Fibroblast of lung (primary cell): ENCODE data around the gene TRIM46. TPM values are rescaled to one million over a fixed set of nuclear protein-coding genes. Genes with fewer than 3 reads are reported as not detected.

Experiments used
- DNase-seq, 2 donors: peaks; one replicate each; pipeline versions ENCODE4 v3.0.0 to v3.0.0-alpha.2; 2010; ENCODE audit warnings: low read depth in 2 of 2
- H2AFZ ChIP-seq: 2 replicates; pipeline ENCODE4 v1.5.1; 2012; ENCODE audit warnings: low read length, control low read depth, inconsistent platforms
- H3K27ac ChIP-seq: 2 replicates; pipeline ENCODE4 v1.5.1; 2011; ENCODE audit warnings: low read length, control low read depth; ENCODE audit not compliant: insufficient read depth
- H3K27me3 ChIP-seq: 2 replicates; pipeline ENCODE4 v1.5.1; 2011; ENCODE audit warnings: mild to moderate bottlenecking, low read length; ENCODE audit not compliant: control insufficient read depth, insufficient read depth
- H3K36me3 ChIP-seq: 2 replicates; pipeline ENCODE4 v1.5.1; 2011; ENCODE audit warnings: low read length; ENCODE audit not compliant: control insufficient read depth, insufficient read depth
- H3K4me1 ChIP-seq: 2 replicates; pipeline ENCODE4 v1.5.1; 2011; ENCODE audit warnings: low read length; ENCODE audit not compliant: control insufficient read depth, insufficient read depth; ENCODE audit errors: extremely low read depth
- H3K4me2 ChIP-seq: 2 replicates; pipeline ENCODE4 v1.5.1; 2011; ENCODE audit warnings: low read length, control low read depth; ENCODE audit not compliant: insufficient read depth; ENCODE audit errors: extremely low read depth
- H3K4me3 ChIP-seq, 4 experiments: fragments of 200-600 bp in 1 of 4; sonication (generic) in 1 of 4; replicated peaks in 1 of 4; 2 replicates each; pipeline ENCODE4 v1.5.1; 2011 to 2016; ENCODE audit warnings: low read length in 4 of 4, low read depth in 3 of 4, mild to moderate bottlenecking in 3 of 4, control low read depth in 2 of 4, inconsistent platforms in 1 of 4, mixed read lengths in 1 of 4; ENCODE audit not compliant: insufficient read depth in 1 of 4; ENCODE audit errors: control extremely low read depth in 1 of 4
- H3K79me2 ChIP-seq: 2 replicates; pipeline ENCODE4 v1.5.1; 2012; ENCODE audit warnings: mild to moderate bottlenecking, low read length, inconsistent platforms; ENCODE audit not compliant: control insufficient read depth, insufficient read depth
- H3K9ac ChIP-seq: 2 replicates; pipeline ENCODE4 v1.5.1; 2011; ENCODE audit warnings: mild to moderate bottlenecking, low read length, control low read depth; ENCODE audit not compliant: insufficient read depth
- H3K9me3 ChIP-seq: 2 replicates; pipeline ENCODE4 v1.5.1; 2012; ENCODE audit warnings: low read depth, low read length; ENCODE audit not compliant: control insufficient read depth, insufficient read depth
- H4K20me1 ChIP-seq: 2 replicates; pipeline ENCODE4 v1.5.1; 2011; ENCODE audit warnings: low read length; ENCODE audit not compliant: control insufficient read depth, insufficient read depth; ENCODE audit errors: extremely low read depth
- CTCF ChIP-seq, 2 donors: IDR thresholded peaks in 1 of 2; conservative IDR thresholded peaks in 1 of 2; 1 replicate in 1 of 2; 2 replicates in 1 of 2; pipeline ENCODE4 v1.5.1; 2011 to 2012; ENCODE audit warnings: low read length in 2 of 2, control low read depth in 1 of 2, inconsistent platforms in 1 of 2, low read depth in 1 of 2, mild to moderate bottlenecking in 1 of 2
- EZH2 ChIP-seq: IDR thresholded peaks from 2 replicates; pipeline ENCODE4 v1.5.1; 2012; ENCODE audit warnings: low read length, control low read depth, mild to moderate bottlenecking; ENCODE audit errors: missing control alignments
- polyA plus RNA-seq, 2 donors: library from polyadenylated mRNA; depleted of rRNA in 1 of 2; stranded (reverse) in 1 of 2; unstranded in 1 of 2; fragments of >200 nt; gene quantifications; 2 replicates each; pipeline ENCODE4 v1.2.1, GENCODE V29; 2011 to 2012; ENCODE audit warnings: missing spikeins in 1 of 2
- total RNA-seq: library from RNA; depleted of rRNA; stranded (reverse); fragments of >200 nt; gene quantifications from 2 replicates; pipeline ENCODE4 v1.2.1, GENCODE V29; 2014

TRIM46 gene
- total and polyA plus RNA-seq, 2 donors (not counting 1 experiment from before 2014, with no cell fraction given): 1.9 to 4.0 TPM

- Histone ChIP-seq H3K4me2 (no peak overlapping the region), H2AFZ (no peak overlapping the region), H4K20me1 (no peaks in the 10 kb centered on the region), H3K36me3 (peaks cover 2% of the 10 kb centered on the region), H3K27ac (no peak overlapping the region), H3K4me3 (no peak overlapping the region), H3K79me2 (peaks cover 11% of the 10 kb centered on the region), H3K27me3 (peaks cover 3% of the 10 kb centered on the region), H3K9ac (no peak overlapping the region), H3K4me1 (peaks cover 8% of the 10 kb centered on the region), H3K9me3 (no peaks in the 10 kb centered on the region)
- TF ChIP-seq CTCF (conservative IDR thresholded peaks at IDR 0.05 in 1 of 2, IDR thresholded peaks at IDR 0.05 in 1 of 2; ENCODE audit: low read depth in 1 of 2, low read length in 2 of 2) (no peak), EZH2 (no peak)
- no peak for DNase-seq
Measured at GRCh38 chr1:155168456-155169210, 5.0 kb upstream of the TRIM46 start.

DNA sequence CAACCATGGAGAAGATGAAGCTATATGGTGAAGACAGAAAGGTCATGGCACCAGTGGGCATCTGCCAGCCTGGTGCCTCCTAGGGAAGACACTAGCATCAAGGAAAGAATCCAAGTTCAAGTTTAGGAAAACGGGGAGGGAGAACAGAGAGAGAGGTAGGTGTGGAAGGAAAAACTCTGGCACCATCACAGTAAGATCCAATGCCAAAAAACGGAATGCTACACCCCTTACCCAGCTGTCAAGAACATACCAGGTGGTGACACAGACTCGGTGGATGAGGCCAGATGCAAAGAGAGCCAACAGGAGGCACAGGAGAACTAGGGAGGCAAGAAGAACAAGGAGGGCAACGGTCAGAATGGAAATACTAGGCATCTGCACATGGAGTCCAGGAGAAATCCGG, 4.1 kb upstream of the TRIM46 start:
- Histone ChIP-seq H4K20me1 (no peaks in the 10 kb centered on the region), H3K4me3 (no peak overlapping the region), H3K9ac (no peak overlapping the region), H3K4me2 (no peak overlapping the region), H3K9me3 (no peaks in the 10 kb centered on the region), H3K4me1 (peaks cover 8% of the 10 kb centered on the region), H3K79me2 (peaks cover 11% of the 10 kb centered on the region), H3K36me3 (peaks cover 2% of the 10 kb centered on the region), H2AFZ (no peak overlapping the region), H3K27me3 (peaks cover 3% of the 10 kb centered on the region), H3K27ac (no peak overlapping the region)
- DNase-seq: no peak
- TF ChIP-seq CTCF (conservative IDR thresholded peaks at IDR 0.05 in 1 of 2, IDR thresholded peaks at IDR 0.05 in 1 of 2; ENCODE audit: low read depth in 1 of 2, low read length in 2 of 2) (no peak), EZH2 (no peak)

GRCh38 chr1:155170101-155170785, 3.4 kb upstream of the TRIM46 start:
- Histone ChIP-seq H4K20me1 (no peaks in the 10 kb centered on the region), H2AFZ (no peak overlapping the region), H3K4me3 (no peak overlapping the region), H3K9ac (no peak overlapping the region), H3K36me3 (peaks cover 2% of the 10 kb centered on the region), H3K79me2 (peaks cover 11% of the 10 kb centered on the region), H3K4me1 (peaks cover 12% of the 10 kb centered on the region), H3K27ac (no peak overlapping the region), H3K4me2 (no peak overlapping the region), H3K9me3 (no peaks in the 10 kb centered on the region), H3K27me3 (peaks cover 3% of the 10 kb centered on the region)
- DNase-seq: no peak
- TF ChIP-seq EZH2 (no peak), CTCF (conservative IDR thresholded peaks at IDR 0.05 in 1 of 2, IDR thresholded peaks at IDR 0.05 in 1 of 2; ENCODE audit: low read depth in 1 of 2, low read length in 2 of 2) (no peak)
